Muscle of leg (tissue), 11 donors: ENCODE measurements around the gene GPR42. TPM values are rescaled to one million over a fixed set of nuclear protein-coding genes. Genes with fewer than 3 reads are reported as not detected.

Source experiments
- DNase-seq: peaks from one replicate; pipeline ENCODE4 v3.0.0; 2013
- H3K27ac ChIP-seq: one replicate; pipeline ENCODE4 v1.5.1; 2013; ENCODE audit warnings: mild to moderate bottlenecking, low read length, control low read depth
- H3K27me3 ChIP-seq: one replicate; pipeline ENCODE4 v1.6.1; 2013; ENCODE audit warnings: low read length; ENCODE audit not compliant: control insufficient read depth, insufficient read depth
- H3K36me3 ChIP-seq: one replicate; pipeline ENCODE4 v1.6.1; 2013; ENCODE audit warnings: low read length; ENCODE audit not compliant: control insufficient read depth, insufficient read depth
- H3K4me1 ChIP-seq: one replicate; pipeline ENCODE4 v1.6.1; 2013; ENCODE audit warnings: low read length; ENCODE audit not compliant: control insufficient read depth, insufficient read depth
- H3K4me3 ChIP-seq: one replicate; pipeline ENCODE4 v1.5.1; 2013; ENCODE audit warnings: low read length, control low read depth
- H3K9me3 ChIP-seq: replicated peaks from 2 replicates; pipeline ENCODE4 v1.6.1; 2013; ENCODE audit warnings: low read depth, low read length; ENCODE audit not compliant: control insufficient read depth
- WGBS: methylation state at CpG from one replicate; pipeline ENCODE4 v1.1.5; 2013; ENCODE audit warnings: missing lambda C conversion rate; ENCODE audit not compliant: insufficient coverage; 5-methylcytosine and 5-hydroxymethylcytosine counted together
- polyA plus RNA-seq, 8 donors: library from polyadenylated mRNA; unstranded; fragments of 120-200 nt; gene quantifications; one replicate each; pipeline versions ENCODE4 v1.2.1 to v1.2.3, GENCODE V29; 2013; ENCODE audit warnings: inconsistent platforms in 1 of 8, low replicate concordance in 1 of 8; ENCODE audit not compliant: insufficient read length in 8 of 8, insufficient read depth in 1 of 8
- total RNA-seq: library from RNA; stranded (reverse); fragments of 120-200 nt; gene quantifications from one replicate; pipeline ENCODE4 v1.2.4, GENCODE V29; 2013

The GPR42 gene
- total and polyA plus RNA-seq, 9 donors, result 0.15 TPM; not detected in 8

GRCh38 chr19:35346193-35347052 lies 24.4 kb upstream of the GPR42 start:
- Histone ChIP-seq H3K4me1 (no peaks in the 10 kb centered on the region), H3K36me3 (no peaks in the 10 kb centered on the region), H3K27me3 (no peaks in the 10 kb centered on the region), H3K4me3 (no peak overlapping the region), H3K9me3 (no peaks in the 10 kb centered on the region), H3K27ac (no peak overlapping the region)
- WGBS, result 75% methylated on average over 26 of the region's 28 CpGs
- no peak for DNase-seq

GRCh38 chr19:35347171-35347929 lies 23.5 kb upstream of the GPR42 start, which contains the start of gene FFAR1:
TSS of gene FFAR1 (plus strand) at chr19:35347902. CDS start at chr19:35351552, 3,650 bp downstream.
- Histone ChIP-seq H3K27me3 (no peaks in the 10 kb centered on the region), H3K4me1 (no peaks in the 10 kb centered on the region), H3K36me3 (no peaks in the 10 kb centered on the region), H3K27ac (no peak within 1 kb of the TSS), H3K4me3 (no peak within 1 kb of the TSS), H3K9me3 (no peaks in the 10 kb centered on the region)
- 60% methylated on average over 18 of the region's 18 CpGs for WGBS
- peak; percentile 61 for DNase-seq

- Histone ChIP-seq H3K27me3 (no peaks in the 10 kb centered on the region), H3K4me3 (no peak overlapping the region), H3K4me1 (no peaks in the 10 kb centered on the region), H3K27ac (no peak overlapping the region), H3K36me3 (no peaks in the 10 kb centered on the region), H3K9me3 (no peaks in the 10 kb centered on the region)
- DNase-seq, result no peak
- WGBS, result 73% methylated on average over 3 of the region's 7 CpGs
These were observed 23.0 kb upstream of the GPR42 start for GRCh38 chr19:35347930-35348298.

GRCh38 chr19:35348911-35349611 lies 21.8 kb upstream of the GPR42 start:
- DNase-seq, result no peak
- no peaks in the 10 kb centered on the region for H3K36me3 ChIP-seq
- no peak overlapping the region for H3K27ac ChIP-seq
- H3K27me3 ChIP-seq, result no peaks in the 10 kb centered on the region
- H3K9me3 ChIP-seq, result no peaks in the 10 kb centered on the region
- no peaks in the 10 kb centered on the region for H3K4me1 ChIP-seq
- H3K4me3 ChIP-seq, result no peak overlapping the region
- WGBS, result 78% methylated on average over 13 of the region's 18 CpGs

- Histone ChIP-seq H3K27me3 (no peaks in the 10 kb centered on the region), H3K4me3 (no peak overlapping the region), H3K4me1 (no peaks in the 10 kb centered on the region), H3K27ac (no peak overlapping the region), H3K9me3 (no peaks in the 10 kb centered on the region), H3K36me3 (no peaks in the 10 kb centered on the region)
- 52% methylated on average over 10 of the region's 17 CpGs for WGBS
- no peak for DNase-seq
These were observed 21.0 kb upstream of the GPR42 start for GRCh38 chr19:35349614-35350521.

GRCh38 chr19:35350591-35350990 lies 20.3 kb upstream of the GPR42 start:
- 63% methylated on average over 5 of the region's 7 CpGs for WGBS
- no peak for DNase-seq

DNA sequence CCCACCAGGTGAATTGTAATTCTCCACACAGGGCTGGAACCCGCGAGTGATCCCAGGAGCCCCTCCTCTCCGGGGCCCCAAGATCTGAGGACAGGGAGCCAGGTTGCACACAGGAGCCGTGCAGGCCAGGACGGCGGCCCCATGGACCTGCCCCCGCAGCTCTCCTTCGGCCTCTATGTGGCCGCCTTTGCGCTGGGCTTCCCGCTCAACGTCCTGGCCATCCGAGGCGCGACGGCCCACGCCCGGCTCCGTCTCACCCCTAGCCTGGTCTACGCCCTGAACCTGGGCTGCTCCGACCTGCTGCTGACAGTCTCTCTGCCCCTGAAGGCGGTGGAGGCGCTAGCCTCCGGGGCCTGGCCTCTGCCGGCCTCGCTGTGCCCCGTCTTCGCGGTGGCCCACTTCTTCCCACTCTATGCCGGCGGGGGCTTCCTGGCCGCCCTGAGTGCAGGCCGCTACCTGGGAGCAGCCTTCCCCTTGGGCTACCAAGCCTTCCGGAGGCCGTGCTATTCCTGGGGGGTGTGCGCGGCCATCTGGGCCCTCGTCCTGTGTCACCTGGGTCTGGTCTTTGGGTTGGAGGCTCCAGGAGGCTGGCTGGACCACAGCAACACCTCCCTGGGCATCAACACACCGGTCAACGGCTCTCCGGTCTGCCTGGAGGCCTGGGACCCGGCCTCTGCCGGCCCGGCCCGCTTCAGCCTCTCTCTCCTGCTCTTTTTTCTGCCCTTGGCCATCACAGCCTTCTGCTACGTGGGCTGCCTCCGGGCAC lies 19.3 kb upstream of the GPR42 start:
- no peaks in the 10 kb centered on the region for H3K4me1 ChIP-seq
- no peaks in the 10 kb centered on the region for H3K36me3 ChIP-seq
- H3K27ac ChIP-seq, result no peak overlapping the region
- 90% methylated on average over 46 of the region's 47 CpGs for WGBS
- no peak overlapping the region for H3K4me3 ChIP-seq
- no peak for DNase-seq
- H3K27me3 ChIP-seq, result peaks cover 2% of the 10 kb centered on the region
- no peaks in the 10 kb centered on the region for H3K9me3 ChIP-seq

More at GRCh38 chr19:35350591-35350990, 20.3 kb upstream of the GPR42 start:
- no peaks in the 10 kb centered on the region for H3K27me3 ChIP-seq
- no peaks in the 10 kb centered on the region for H3K4me1 ChIP-seq
- no peaks in the 10 kb centered on the region for H3K9me3 ChIP-seq
- H3K36me3 ChIP-seq, result no peaks in the 10 kb centered on the region
- H3K4me3 ChIP-seq, result no peak overlapping the region
- no peak overlapping the region for H3K27ac ChIP-seq

DNA sequence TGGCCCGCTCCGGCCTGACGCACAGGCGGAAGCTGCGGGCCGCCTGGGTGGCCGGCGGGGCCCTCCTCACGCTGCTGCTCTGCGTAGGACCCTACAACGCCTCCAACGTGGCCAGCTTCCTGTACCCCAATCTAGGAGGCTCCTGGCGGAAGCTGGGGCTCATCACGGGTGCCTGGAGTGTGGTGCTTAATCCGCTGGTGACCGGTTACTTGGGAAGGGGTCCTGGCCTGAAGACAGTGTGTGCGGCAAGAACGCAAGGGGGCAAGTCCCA lies 18.8 kb upstream of the GPR42 start:
- Histone ChIP-seq H3K4me3 (no peak overlapping the region), H3K4me1 (no peaks in the 10 kb centered on the region), H3K27ac (no peak overlapping the region), H3K27me3 (peaks cover 2% of the 10 kb centered on the region), H3K36me3 (no peaks in the 10 kb centered on the region), H3K9me3 (no peaks in the 10 kb centered on the region)
- WGBS, result 85% methylated on average over 11 of the region's 18 CpGs
- no peak for DNase-seq
